ENCODE measurements around the gene LAMA2. TPM values are rescaled to one million over a fixed set of nuclear protein-coding genes. Genes with fewer than 3 reads are reported as not detected.

Gene LAMA2
- total RNA-seq, 1 experiment from 2014 or later: 8.2 TPM

DNA sequence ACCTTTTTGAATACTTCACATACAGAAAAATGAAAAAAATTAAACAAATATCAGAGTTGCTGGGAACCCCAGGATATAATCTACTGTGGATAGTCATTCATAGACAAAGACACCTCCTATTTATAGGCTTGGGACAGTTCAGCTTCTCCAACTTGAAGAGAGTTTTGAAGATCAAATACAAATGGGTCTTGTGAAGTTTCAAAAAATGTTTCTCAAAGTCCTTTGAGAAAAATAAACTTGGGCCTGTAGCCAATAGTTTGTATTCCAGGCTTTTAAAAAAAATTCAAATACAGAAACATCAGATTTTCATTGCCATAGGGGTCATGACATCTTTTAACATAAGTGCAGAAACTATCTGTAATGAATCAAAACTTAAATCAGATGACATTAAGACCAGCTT, 334.8 kb downstream of the LAMA2 start:
- Histone ChIP-seq H3K9ac (ENCODE audit: low read length) (no peak overlapping the region), H3K27ac (ENCODE audit: low read depth, low read length) (no peak overlapping the region), H3K36me3 (ENCODE audit: control insufficient read depth in 1 of 2, insufficient read depth in 2 of 2, low read length in 2 of 2) (no peaks in the 10 kb centered on the region), H3K4me3 (replicated peaks in 1 of 2; ENCODE audit: low read depth in 1 of 2, low read length in 2 of 2) (no peak overlapping the region), H3K9me2 (ENCODE audit: insufficient read depth) (no peaks in the 10 kb centered on the region), H3K4me2 (ENCODE audit: low read length) (no peak overlapping the region), H2AFZ (ENCODE audit: low read depth, low read length, poor library complexity, severe bottlenecking) (peak overlapping the region; percentile 13), H3K79me2 (ENCODE audit: insufficient read depth, low read length) (no peaks in the 10 kb centered on the region), H3K27me3 (ENCODE audit: insufficient read depth, low read length) (no peaks in the 10 kb centered on the region), H4K20me1 (ENCODE audit: insufficient read depth) (no peaks in the 10 kb centered on the region), H3K4me1 (ENCODE audit: control insufficient read depth in 1 of 2, insufficient read depth in 2 of 2, low read length in 2 of 2) (no peaks in the 10 kb centered on the region), H3K9me3 (ENCODE audit: control insufficient read depth in 1 of 2, insufficient read depth in 1 of 2, low read depth in 1 of 2, low read length in 2 of 2) (no peaks in the 10 kb centered on the region)
- no peak for DNase-seq (ENCODE audit: low read depth, low spot score)
- intact Hi-C loops (cut with micrococcal nuclease): no loop called here
- no TSS peak for BruUV-seq (replicated peaks)
- CTCF ChIA-PET: no interaction called here
- no peak for ATAC-seq
- TF ChIP-seq CEBPB (IDR thresholded peaks at IDR 0.05; ENCODE audit: low read depth) (no peak), RAD21 (IDR thresholded peaks at IDR 0.05; ENCODE audit: low read depth) (no peak), YY1 (IDR thresholded peaks at IDR 0.05; ENCODE audit: extremely low read depth, insufficient replicate concordance, low read depth, low read length) (no peak), ZNF274 (IDR thresholded peaks at IDR 0.05; ENCODE audit: low read depth, low read length) (no peak), FOSL1 (IDR thresholded peaks at IDR 0.05; ENCODE audit: low read depth) (no peak), JUND (IDR thresholded peaks at IDR 0.05) (no peak), EGR1 (IDR thresholded peaks at IDR 0.05; ENCODE audit: low read depth) (no peak), TCF7L2 (IDR thresholded peaks at IDR 0.05; ENCODE audit: borderline replicate concordance, extremely low read depth, insufficient read depth, insufficient read length) (no peak), ZFX (IDR thresholded peaks at IDR 0.05) (no peak), SRF (IDR thresholded peaks at IDR 0.05; ENCODE audit: low read depth) (no peak), POLR2AphosphoS5 (IDR thresholded peaks at IDR 0.05; ENCODE audit: low read depth, low read length) (no peak), ELF1 (IDR thresholded peaks at IDR 0.05; ENCODE audit: borderline replicate concordance, low read depth) (no peak), CBX3 (IDR thresholded peaks at IDR 0.05; ENCODE audit: low read depth) (no peak), EZH2 (IDR thresholded peaks at IDR 0.05) (no peak), EZH2phosphoT487 (IDR thresholded peaks at IDR 0.05; ENCODE audit: borderline replicate concordance) (no peak), SIN3A (IDR thresholded peaks at IDR 0.05; ENCODE audit: low read depth) (no peak)
- TF ChIP-seq, protein P1, sequence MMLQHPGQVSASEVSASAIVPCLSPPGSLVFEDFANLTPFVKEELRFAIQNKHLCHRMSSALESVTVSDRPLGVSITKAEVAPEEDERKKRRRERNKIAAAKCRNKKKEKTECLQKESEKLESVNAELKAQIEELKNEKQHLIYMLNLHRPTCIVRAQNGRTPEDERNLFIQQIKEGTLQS (IDR thresholded peaks at IDR 0.05): no peak
- TF ChIP-seq, protein P2, sequence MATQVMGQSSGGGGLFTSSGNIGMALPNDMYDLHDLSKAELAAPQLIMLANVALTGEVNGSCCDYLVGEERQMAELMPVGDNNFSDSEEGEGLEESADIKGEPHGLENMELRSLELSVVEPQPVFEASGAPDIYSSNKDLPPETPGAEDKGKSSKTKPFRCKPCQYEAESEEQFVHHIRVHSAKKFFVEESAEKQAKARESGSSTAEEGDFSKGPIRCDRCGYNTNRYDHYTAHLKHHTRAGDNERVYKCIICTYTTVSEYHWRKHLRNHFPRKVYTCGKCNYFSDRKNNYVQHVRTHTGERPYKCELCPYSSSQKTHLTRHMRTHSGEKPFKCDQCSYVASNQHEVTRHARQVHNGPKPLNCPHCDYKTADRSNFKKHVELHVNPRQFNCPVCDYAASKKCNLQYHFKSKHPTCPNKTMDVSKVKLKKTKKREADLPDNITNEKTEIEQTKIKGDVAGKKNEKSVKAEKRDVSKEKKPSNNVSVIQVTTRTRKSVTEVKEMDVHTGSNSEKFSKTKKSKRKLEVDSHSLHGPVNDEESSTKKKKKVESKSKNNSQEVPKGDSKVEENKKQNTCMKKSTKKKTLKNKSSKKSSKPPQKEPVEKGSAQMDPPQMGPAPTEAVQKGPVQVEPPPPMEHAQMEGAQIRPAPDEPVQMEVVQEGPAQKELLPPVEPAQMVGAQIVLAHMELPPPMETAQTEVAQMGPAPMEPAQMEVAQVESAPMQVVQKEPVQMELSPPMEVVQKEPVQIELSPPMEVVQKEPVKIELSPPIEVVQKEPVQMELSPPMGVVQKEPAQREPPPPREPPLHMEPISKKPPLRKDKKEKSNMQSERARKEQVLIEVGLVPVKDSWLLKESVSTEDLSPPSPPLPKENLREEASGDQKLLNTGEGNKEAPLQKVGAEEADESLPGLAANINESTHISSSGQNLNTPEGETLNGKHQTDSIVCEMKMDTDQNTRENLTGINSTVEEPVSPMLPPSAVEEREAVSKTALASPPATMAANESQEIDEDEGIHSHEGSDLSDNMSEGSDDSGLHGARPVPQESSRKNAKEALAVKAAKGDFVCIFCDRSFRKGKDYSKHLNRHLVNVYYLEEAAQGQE (IDR thresholded peaks at IDR 0.05; ENCODE audit: low read depth): no peak
- TF ChIP-seq, protein P3, sequence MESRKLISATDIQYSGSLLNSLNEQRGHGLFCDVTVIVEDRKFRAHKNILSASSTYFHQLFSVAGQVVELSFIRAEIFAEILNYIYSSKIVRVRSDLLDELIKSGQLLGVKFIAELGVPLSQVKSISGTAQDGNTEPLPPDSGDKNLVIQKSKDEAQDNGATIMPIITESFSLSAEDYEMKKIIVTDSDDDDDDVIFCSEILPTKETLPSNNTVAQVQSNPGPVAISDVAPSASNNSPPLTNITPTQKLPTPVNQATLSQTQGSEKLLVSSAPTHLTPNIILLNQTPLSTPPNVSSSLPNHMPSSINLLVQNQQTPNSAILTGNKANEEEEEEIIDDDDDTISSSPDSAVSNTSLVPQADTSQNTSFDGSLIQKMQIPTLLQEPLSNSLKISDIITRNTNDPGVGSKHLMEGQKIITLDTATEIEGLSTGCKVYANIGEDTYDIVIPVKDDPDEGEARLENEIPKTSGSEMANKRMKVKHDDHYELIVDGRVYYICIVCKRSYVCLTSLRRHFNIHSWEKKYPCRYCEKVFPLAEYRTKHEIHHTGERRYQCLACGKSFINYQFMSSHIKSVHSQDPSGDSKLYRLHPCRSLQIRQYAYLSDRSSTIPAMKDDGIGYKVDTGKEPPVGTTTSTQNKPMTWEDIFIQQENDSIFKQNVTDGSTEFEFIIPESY (IDR thresholded peaks at IDR 0.05; ENCODE audit: extremely low read depth, insufficient replicate concordance, low read length): no peak
- RAD21 ChIA-PET (ENCODE audit: low non-redundant PET in 1 of 2, low total read pairs in 2 of 2, uncharacterized antibody in 2 of 2, unreplicated experiment in 2 of 2): no interaction called here
- POLR2A ChIA-PET: no interaction called here
